ENCODE results near the gene UROS. TPM values are rescaled to one million over a fixed set of nuclear protein-coding genes. Genes with fewer than 3 reads are reported as not detected.

UROS gene
- total and polyA plus RNA-seq, 2 donors = 32.3 to 45.6 TPM

DNA sequence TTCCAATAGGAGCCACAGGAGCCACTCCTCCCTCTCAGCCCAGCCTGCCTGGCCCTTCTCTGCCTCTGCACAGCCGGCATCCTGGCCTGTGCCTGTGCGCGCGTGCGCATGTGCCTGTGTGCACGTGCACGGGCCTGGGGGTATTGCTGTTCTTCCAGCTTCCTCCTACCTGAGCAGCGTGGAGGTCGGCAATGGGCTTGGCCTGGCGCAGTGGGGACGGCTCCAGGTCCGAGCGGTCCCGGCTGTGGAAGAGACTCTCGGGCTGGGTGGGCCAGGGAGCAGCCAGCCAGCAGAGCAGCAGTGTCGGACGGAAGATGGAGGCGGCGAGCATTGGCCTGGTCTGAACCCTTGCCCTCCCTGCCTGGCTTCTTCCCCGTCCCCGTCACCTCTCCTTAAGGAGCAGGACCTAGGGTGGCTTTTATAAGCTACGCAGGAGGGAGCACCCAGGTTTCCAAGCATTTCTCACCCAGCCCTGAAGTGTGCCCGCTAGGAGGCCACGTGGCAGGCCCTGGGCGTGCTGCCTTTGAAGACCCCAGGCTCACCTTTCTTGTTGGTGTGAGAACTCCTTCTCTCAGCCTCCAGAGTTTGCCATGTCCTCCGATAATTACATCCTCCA lies 47.5 kb downstream of the UROS start, which contains the start of gene MMP21:
TSS of gene MMP21 (minus strand) at position 331 of the 616 bp plus-strand sequence. CDS start at position 331, 0 bp downstream.
- H3K4me1 ChIP-seq (ENCODE audit: insufficient read depth) = no peaks in the 10 kb centered on the region
- WGBS = 92% methylated on average over 26 of the region's 26 CpGs
- DNase-seq (ENCODE audit: extremely low spot score) = no peak

DNA sequence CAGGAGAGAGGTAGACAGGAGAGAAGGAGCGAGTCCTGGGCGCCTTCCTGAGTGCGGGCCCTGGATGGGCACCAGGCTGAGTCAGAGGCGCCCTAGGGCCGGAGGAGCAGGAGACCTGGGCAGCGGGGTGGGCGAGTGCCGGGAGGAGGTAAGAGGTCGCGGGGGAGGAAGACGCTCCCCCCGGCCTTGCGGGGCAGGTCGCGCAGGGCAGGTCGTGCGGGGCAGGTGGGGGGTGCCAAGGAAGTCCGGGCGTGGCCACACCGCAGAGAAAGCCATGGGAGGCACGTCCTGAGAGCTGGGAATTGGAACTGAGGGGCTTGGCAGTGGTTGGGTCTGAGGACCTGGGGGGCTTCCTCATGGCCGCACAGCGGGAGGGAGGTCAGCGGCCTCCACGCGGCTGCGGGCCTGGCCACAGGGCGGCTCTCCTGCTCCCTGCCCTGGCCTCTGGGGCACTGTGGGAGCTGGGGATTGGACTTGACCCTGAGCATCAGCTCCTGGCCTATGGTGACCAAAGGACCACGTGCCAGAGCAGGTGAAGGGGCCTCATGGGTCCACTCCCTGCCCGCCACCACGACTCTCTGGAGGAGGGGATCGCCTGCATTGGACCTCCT lies 48.4 kb downstream of the UROS start:
- no peaks in the 10 kb centered on the region for H3K36me3 ChIP-seq (ENCODE audit: insufficient read depth)
- 93% methylated on average over 32 of the region's 32 CpGs for WGBS
- no peaks in the 10 kb centered on the region for H3K4me1 ChIP-seq (ENCODE audit: insufficient read depth)
- H3K27ac ChIP-seq (ENCODE audit: low read depth) = no peak overlapping the region
- DNase-seq (ENCODE audit: extremely low spot score) = no peak
- H3K4me3 ChIP-seq (ENCODE audit: low read depth, low read length) = no peak overlapping the region

More for the DNA sequence above, 47.5 kb downstream of the UROS start, which contains the start of gene MMP21:
- Histone ChIP-seq H3K27ac (ENCODE audit: low read depth) (no peak within 1 kb of the TSS), H3K4me3 (ENCODE audit: low read depth, low read length) (no peak within 1 kb of the TSS), H3K36me3 (ENCODE audit: insufficient read depth) (no peaks in the 10 kb centered on the region)

DNA sequence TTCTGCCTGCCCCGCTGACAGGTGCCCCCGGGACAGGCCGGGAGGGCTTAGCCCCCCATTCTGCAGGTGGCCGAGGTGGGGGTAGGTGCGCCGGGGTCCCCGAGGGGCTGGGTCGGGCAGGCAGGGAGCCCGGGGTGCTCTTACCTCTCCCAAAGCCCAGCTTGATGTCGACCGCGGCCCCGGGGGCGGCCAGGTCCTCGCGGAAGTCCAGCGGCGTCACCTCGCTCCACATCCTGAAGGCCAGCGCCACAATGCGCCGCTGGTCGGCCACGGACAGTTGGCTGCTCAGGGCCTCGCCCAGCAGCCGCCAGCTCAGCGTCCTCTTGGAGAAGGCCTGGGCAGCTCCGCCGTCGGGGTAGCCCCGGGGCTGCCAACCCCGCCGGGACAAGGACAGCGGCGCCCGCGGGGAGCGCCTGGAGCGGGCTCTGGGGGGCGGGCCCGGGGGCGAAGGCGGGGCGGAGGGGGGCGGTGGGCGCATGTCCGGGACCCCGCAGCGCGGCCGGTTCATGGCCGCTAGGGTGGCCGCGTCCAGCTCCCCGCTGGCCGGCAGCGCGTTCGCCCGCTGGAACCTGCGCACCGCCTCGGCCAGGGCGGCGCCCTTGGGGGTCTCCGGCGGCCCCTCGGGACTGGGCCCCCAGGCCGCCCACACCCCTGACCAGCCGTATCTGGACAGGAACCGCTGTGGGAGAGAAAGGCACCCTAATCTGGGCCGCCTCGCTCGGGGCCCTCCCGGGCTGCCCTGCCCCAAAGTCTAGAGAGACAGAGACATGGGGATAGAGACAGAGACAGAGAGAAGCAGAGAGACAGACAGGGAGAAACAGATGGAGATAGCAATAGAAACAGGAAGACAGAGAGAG lies 49.1 kb downstream of the UROS start:
- Histone ChIP-seq H3K27ac (ENCODE audit: low read depth) (no peak overlapping the region), H3K4me1 (ENCODE audit: insufficient read depth) (no peaks in the 10 kb centered on the region), H3K4me3 (ENCODE audit: low read depth, low read length) (no peak overlapping the region), H3K36me3 (ENCODE audit: insufficient read depth) (no peaks in the 10 kb centered on the region)
- 91% methylated on average over 75 of the region's 75 CpGs for WGBS
- no peak for DNase-seq (ENCODE audit: extremely low spot score)

DNA sequence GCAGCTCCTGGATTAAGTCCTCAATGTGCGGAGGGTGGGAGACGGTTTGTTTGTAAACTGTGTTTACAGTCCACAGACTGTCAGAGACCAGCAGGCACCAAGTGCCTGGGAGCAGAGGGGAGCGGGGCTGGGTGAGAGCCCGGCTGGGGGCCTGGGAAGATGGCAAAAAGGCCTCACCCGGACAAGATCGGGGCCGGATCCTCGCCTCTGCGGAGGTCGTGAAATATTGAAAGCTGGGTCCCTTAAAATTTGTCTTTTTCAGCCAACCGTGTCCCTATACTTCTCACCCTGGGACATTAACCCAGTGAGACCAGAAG lies 50.2 kb downstream of the UROS start:
- no peaks in the 10 kb centered on the region for H3K4me1 ChIP-seq (ENCODE audit: insufficient read depth)
- no peaks in the 10 kb centered on the region for H3K36me3 ChIP-seq (ENCODE audit: insufficient read depth)
- no peak overlapping the region for H3K4me3 ChIP-seq (ENCODE audit: low read depth, low read length)
- no peak for DNase-seq (ENCODE audit: extremely low spot score)
- 80% methylated on average over 11 of the region's 11 CpGs for WGBS
- no peak overlapping the region for H3K27ac ChIP-seq (ENCODE audit: low read depth)

DNA sequence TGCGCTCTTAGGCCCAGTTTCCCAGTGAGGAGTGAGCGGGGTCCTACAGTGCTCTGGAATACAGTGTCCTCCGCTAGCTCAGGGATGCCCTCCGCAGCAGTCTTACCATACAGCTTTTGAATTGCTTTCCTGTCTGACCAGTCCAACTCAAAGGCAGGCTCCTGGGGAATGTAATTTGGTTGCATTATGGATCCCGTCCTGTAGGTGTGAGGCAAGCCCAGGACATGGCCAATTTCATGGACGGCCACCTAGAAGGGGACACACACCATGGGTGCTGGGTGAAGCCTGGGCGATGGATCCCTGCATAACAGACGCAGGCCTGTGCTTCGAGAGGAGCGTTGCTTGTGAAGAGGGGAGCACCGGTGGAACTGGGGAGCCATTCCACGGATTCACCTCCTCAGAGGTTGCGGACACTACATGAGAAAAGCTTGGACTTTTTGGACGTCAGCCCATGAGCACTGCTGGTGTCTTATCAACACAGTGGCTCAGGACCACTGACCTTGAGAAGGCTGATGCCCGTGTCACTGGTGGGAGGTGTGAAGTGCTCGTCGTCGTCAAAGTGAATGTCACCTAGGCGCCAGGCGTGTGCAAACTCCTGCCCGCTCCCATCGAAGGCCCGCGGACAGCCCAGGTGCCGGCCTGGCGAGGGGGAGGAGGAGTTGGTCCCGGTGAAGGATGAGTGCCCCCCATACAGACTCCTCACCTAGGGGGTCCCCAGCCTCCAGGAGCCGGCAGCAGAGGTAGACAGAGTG lies 50.8 kb downstream of the UROS start:
- Histone ChIP-seq H3K4me1 (ENCODE audit: insufficient read depth) (no peaks in the 10 kb centered on the region), H3K27ac (ENCODE audit: low read depth) (no peak overlapping the region), H3K4me3 (ENCODE audit: low read depth, low read length) (no peak overlapping the region), H3K36me3 (ENCODE audit: insufficient read depth) (no peaks in the 10 kb centered on the region)
- WGBS = 91% methylated on average over 28 of the region's 28 CpGs
- no peak for DNase-seq (ENCODE audit: extremely low spot score)

DNA sequence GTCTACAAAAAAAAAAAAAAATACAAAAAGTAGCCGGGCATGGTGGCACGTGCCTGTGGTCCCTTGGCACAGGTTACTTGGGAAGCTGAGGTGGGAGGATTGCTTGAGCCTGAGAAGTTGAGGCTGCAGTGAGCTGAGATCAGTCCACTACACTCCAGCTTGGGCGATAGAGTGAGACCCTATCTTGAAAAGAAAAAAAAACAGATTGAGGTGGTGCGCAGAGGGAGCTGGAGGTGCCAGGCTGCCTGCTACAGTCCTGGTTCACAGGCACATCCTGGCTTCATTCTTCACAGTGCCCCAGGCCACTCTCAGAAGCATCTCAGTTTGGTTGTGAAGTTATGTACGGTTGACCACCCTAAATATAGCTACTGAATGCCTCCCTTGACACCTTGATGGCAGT lies 52.2 kb downstream of the UROS start:
- Histone ChIP-seq H3K27ac (ENCODE audit: low read depth) (no peak overlapping the region), H3K4me3 (ENCODE audit: low read depth, low read length) (no peak overlapping the region), H3K4me1 (ENCODE audit: insufficient read depth) (no peaks in the 10 kb centered on the region), H3K36me3 (ENCODE audit: insufficient read depth) (no peaks in the 10 kb centered on the region)
- 94% methylated on average over 5 of the region's 5 CpGs for WGBS
- no peak for DNase-seq (ENCODE audit: extremely low spot score)

DNA sequence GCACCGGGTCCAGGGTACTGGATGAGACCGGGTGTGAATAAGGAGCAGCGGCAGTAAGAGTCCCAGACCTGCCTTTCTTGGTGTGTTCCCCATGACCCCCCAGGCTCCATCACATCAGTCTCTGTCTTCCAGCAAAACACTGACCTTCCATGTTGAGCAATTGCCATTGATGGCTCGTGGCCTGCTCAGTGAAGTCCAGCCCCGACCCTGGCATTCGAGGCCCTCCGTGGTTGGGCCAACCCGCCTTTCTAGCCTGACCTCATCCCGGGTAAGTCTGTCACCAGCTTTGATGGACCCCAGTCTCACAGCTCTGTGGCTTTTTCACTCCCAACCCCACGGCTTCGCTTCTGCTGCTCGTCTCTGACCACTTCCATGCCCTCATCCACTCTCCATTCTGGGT lies 53.9 kb downstream of the UROS start:
- Histone ChIP-seq H3K4me1 (ENCODE audit: insufficient read depth) (no peaks in the 10 kb centered on the region), H3K27ac (ENCODE audit: low read depth) (no peak overlapping the region), H3K4me3 (ENCODE audit: low read depth, low read length) (no peak overlapping the region), H3K36me3 (ENCODE audit: insufficient read depth) (peaks cover 3% of the 10 kb centered on the region)
- WGBS = 68% methylated on average over 12 of the region's 12 CpGs
- DNase-seq (ENCODE audit: extremely low spot score) = no peak

DNA sequence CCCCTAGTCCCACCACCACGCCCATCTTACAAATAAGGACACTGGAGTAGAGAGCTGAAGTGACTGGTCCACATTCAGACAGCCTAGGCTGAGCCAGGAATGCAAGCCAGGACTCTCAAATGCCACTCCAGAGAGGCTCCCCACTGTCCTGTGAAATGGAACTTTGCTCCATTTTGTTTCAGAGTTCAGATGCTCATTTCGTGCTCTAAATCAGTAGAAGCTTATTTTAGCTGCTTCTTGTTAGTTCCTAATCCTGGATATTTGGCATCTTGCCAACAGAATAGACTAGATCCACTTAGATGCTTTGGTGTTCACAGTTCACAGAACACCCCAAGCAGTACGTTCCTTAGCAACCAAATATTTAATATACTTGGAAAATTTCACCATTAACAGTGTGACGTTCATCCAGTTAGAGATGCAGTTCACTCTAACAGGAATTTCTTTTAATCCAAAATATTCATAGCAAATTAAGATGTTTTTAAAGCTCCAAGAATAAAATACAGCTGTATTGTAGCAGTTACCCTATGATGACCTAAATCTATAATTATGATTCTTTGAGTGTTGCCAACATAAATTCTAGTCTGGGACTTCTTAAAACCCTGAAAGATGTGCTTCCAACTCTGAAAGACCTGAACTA lies 54.7 kb downstream of the UROS start:
- Histone ChIP-seq H3K36me3 (ENCODE audit: insufficient read depth) (peaks cover 3% of the 10 kb centered on the region), H3K4me1 (ENCODE audit: insufficient read depth) (no peaks in the 10 kb centered on the region), H3K4me3 (ENCODE audit: low read depth, low read length) (no peak overlapping the region), H3K27ac (ENCODE audit: low read depth) (no peak overlapping the region)
- WGBS = 31% methylated on average over 4 of the region's 4 CpGs
- DNase-seq (ENCODE audit: extremely low spot score) = peak; percentile 29

DNA sequence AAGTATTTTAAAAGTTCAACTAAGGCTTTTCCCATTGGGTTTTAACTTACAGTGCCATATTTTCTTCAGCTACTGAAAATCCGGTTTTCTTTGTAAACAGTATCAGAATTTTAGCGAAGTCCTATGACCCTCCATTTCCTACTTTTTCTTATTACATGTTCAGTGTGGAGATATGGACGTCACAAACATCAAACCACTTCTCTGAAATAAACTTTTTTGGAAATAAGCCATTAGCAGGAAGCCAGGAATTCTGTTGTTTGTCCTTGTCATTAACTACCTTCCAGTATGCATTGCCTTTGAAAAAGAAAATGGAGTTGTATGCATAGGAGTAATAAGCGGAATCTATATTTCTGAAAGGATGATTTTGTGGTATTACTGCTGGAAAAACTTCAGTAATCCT lies 56.5 kb downstream of the UROS start:
- DNase-seq (ENCODE audit: extremely low spot score) = no peak
- Histone ChIP-seq H3K36me3 (ENCODE audit: insufficient read depth) (peaks cover 3% of the 10 kb centered on the region), H3K4me3 (ENCODE audit: low read depth, low read length) (no peak overlapping the region), H3K27ac (ENCODE audit: low read depth) (no peak overlapping the region), H3K4me1 (ENCODE audit: insufficient read depth) (no peaks in the 10 kb centered on the region)
- WGBS = 87% methylated on average over 4 of the region's 4 CpGs

DNA sequence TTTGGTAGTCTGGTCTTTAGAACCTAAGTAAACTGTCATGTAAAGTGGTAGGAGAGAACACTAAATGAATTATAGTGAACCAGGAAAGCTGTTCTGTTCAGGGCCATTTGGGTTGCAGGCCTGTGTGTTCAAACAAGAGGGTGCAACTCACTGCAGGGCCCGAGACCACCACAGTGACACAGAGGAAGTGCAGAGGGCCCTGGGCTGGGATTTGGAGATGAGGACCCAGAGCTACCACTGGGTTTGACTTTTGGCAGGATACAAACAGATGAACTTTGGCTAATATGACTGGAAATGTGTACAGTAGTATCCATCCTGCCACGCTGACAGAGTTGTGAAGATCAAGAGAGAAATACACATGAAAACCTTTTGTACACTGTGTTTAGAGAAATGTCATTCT lies 57.2 kb downstream of the UROS start:
- Histone ChIP-seq H3K36me3 (ENCODE audit: insufficient read depth) (peaks cover 3% of the 10 kb centered on the region), H3K4me1 (ENCODE audit: insufficient read depth) (no peaks in the 10 kb centered on the region), H3K4me3 (ENCODE audit: low read depth, low read length) (no peak overlapping the region), H3K27ac (ENCODE audit: low read depth) (no peak overlapping the region)
- DNase-seq (ENCODE audit: extremely low spot score) = no peak
- 88% methylated on average over 2 of the region's 2 CpGs for WGBS

DNA sequence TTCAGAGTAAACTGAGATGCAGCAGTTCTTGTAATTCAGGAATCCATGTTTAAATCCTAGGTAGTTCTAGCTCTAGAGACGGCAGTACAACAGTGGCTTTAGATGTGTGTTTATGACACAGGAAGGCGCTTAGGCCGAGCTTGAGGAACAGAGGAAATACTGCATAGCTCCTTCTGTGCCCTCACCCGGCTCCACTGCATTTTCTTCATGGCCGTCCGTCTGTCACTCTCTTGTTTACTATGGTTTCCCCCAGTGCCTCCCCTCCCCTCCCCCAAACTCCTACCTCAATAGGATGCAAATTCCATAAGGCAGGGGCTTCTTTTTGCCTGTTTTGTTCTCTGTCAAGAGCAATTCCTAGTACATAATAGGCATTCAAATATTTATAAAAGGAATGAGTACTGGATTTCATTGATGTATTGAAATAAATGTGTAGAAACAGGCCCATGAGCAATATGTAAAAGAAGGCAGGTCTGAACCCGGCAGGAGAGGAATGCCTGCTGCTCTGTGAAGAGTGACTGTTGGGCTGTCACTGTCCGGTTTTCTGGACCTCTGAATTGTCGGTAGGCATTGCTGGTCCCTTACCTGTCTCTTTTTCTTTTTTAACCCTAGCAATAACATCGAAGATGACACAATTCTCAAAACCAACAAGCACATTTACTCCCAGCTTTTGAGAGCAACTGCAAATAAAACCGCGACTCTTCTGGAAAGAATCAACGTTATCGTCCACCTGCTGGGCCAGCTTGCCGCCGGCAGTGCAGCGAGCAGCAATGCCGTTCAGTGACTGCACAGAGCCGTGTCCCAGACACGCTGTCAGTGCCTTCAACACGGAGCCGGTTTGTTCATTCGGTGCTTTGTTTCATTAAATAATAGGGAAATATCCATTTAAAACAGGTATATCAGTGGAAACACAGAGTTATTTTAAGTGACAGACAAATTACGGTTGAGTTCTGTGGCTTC lies 60.1 kb downstream of the UROS start:
- peaks cover 5% of the 10 kb centered on the region for H3K36me3 ChIP-seq (ENCODE audit: insufficient read depth)
- 89% methylated on average over 24 of the region's 24 CpGs for WGBS
- no peak for DNase-seq (ENCODE audit: extremely low spot score)

DNA sequence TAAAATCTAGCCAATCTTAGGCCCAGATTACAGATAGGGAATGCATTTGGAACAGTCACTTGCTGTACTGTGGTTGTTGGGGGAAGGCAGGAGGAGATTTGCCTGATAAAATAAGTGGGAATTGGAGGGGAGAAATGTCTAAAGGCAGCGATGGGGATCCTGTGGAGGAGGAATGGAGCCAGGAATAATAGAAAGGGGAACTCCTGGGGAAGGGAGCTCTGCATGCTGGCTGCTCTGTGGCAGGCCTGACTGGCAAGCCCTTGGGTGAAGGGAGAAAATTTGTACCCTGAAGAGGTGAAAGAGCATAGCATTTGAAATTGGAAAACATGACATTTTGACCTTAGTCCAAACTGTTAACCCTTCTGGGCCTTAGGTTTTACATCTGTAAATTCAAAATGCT lies 61.1 kb downstream of the UROS start:
- Histone ChIP-seq H3K27ac (ENCODE audit: low read depth) (no peak overlapping the region), H3K4me3 (ENCODE audit: low read depth, low read length) (no peak overlapping the region), H3K4me1 (ENCODE audit: insufficient read depth) (no peaks in the 10 kb centered on the region), H3K36me3 (ENCODE audit: insufficient read depth) (peaks cover 5% of the 10 kb centered on the region)
- 42% methylated on average over 1 of the region's 1 CpG for WGBS
- no peak for DNase-seq (ENCODE audit: extremely low spot score)

More for the DNA sequence above, 60.1 kb downstream of the UROS start:
- Histone ChIP-seq H3K4me3 (ENCODE audit: low read depth, low read length) (no peak overlapping the region), H3K27ac (ENCODE audit: low read depth) (no peak overlapping the region), H3K4me1 (ENCODE audit: insufficient read depth) (no peaks in the 10 kb centered on the region)

All from urinary bladder (tissue), 4 donors.